ENCODE results near the gene TNIP1.

Gene TNIP1

GRCh38 chr5:151097061-151097460, 16.2 kb upstream of the TNIP1 start:
- H3K9me3 Mint-ChIP-seq, result no peaks in the 10 kb centered on the region
- no peaks in the 10 kb centered on the region for H3K27me3 Mint-ChIP-seq
- H3K27ac Mint-ChIP-seq, result peak overlapping the region; percentile 82
- peaks cover 45% of the 10 kb centered on the region for H3K36me3 Mint-ChIP-seq (ENCODE audit: low read depth)
- H3K4me3 Mint-ChIP-seq, result no peak overlapping the region
- peaks cover 76% of the 10 kb centered on the region for H3K4me1 Mint-ChIP-seq (ENCODE audit: low read depth)
- no peak for DNase-seq

- no peak for DNase-seq
- peak overlapping the region; percentile 86 for H3K27ac Mint-ChIP-seq
- H3K9me3 Mint-ChIP-seq, result no peaks in the 10 kb centered on the region
- H3K4me1 Mint-ChIP-seq (ENCODE audit: low read depth), result peaks cover 79% of the 10 kb centered on the region
- peaks cover 36% of the 10 kb centered on the region for H3K36me3 Mint-ChIP-seq (ENCODE audit: low read depth)
- H3K4me3 Mint-ChIP-seq, result no peak overlapping the region
- no peaks in the 10 kb centered on the region for H3K27me3 Mint-ChIP-seq
These were observed 15.2 kb upstream of the TNIP1 start for GRCh38 chr5:151096001-151096373.

- H3K27me3 Mint-ChIP-seq, result no peaks in the 10 kb centered on the region
- H3K36me3 Mint-ChIP-seq (ENCODE audit: low read depth), result peaks cover 31% of the 10 kb centered on the region
- peaks cover 78% of the 10 kb centered on the region for H3K4me1 Mint-ChIP-seq (ENCODE audit: low read depth)
- peak overlapping the region; percentile 86 for H3K27ac Mint-ChIP-seq
- DNase-seq, result no peak
- H3K4me3 Mint-ChIP-seq, result no peak overlapping the region
- no peaks in the 10 kb centered on the region for H3K9me3 Mint-ChIP-seq
These were observed 14.6 kb upstream of the TNIP1 start for GRCh38 chr5:151095341-151096000.

- no peaks in the 10 kb centered on the region for H3K27me3 Mint-ChIP-seq
- H3K4me1 Mint-ChIP-seq (ENCODE audit: low read depth), result peaks cover 73% of the 10 kb centered on the region
- peaks cover 24% of the 10 kb centered on the region for H3K36me3 Mint-ChIP-seq (ENCODE audit: low read depth)
- H3K4me3 Mint-ChIP-seq, result peak overlapping the region; percentile 37
- peak overlapping the region; percentile 93 for H3K27ac Mint-ChIP-seq
- DNase-seq, result no peak
- H3K9me3 Mint-ChIP-seq, result no peaks in the 10 kb centered on the region
These were observed 14.0 kb upstream of the TNIP1 start for GRCh38 chr5:151094852-151095245.

GRCh38 chr5:151094030-151094851, 13.4 kb upstream of the TNIP1 start:
- Mint-ChIP-seq H3K9me3 (no peaks in the 10 kb centered on the region), H3K27me3 (no peaks in the 10 kb centered on the region), H3K36me3 (ENCODE audit: low read depth) (peaks cover 18% of the 10 kb centered on the region), H3K4me3 (peak overlapping the region; percentile 59), H3K4me1 (ENCODE audit: low read depth) (peaks cover 67% of the 10 kb centered on the region), H3K27ac (peak overlapping the region; percentile 93)
- DNase-seq, result peak; percentile 72

- H3K27ac Mint-ChIP-seq, result peak overlapping the region; percentile 93
- no peak for DNase-seq
- H3K4me1 Mint-ChIP-seq (ENCODE audit: low read depth), result peaks cover 62% of the 10 kb centered on the region
- H3K36me3 Mint-ChIP-seq (ENCODE audit: low read depth), result peaks cover 12% of the 10 kb centered on the region
- H3K4me3 Mint-ChIP-seq, result peak overlapping the region; percentile 59
- H3K9me3 Mint-ChIP-seq, result no peaks in the 10 kb centered on the region
- H3K27me3 Mint-ChIP-seq, result no peaks in the 10 kb centered on the region
These were observed 12.6 kb upstream of the TNIP1 start for GRCh38 chr5:151093476-151093889.

GRCh38 chr5:151092762-151093161, 11.9 kb upstream of the TNIP1 start:
- no peaks in the 10 kb centered on the region for H3K9me3 Mint-ChIP-seq
- H3K27ac Mint-ChIP-seq, result peak overlapping the region; percentile 16
- peaks cover 12% of the 10 kb centered on the region for H3K36me3 Mint-ChIP-seq (ENCODE audit: low read depth)
- no peaks in the 10 kb centered on the region for H3K27me3 Mint-ChIP-seq
- no peak overlapping the region for H3K4me3 Mint-ChIP-seq
- DNase-seq, result no peak
- peaks cover 57% of the 10 kb centered on the region for H3K4me1 Mint-ChIP-seq (ENCODE audit: low read depth)

GRCh38 chr5:151089726-151090125, 8.9 kb upstream of the TNIP1 start:
- Mint-ChIP-seq H3K27ac (no peak overlapping the region), H3K9me3 (no peaks in the 10 kb centered on the region), H3K4me3 (no peak overlapping the region), H3K27me3 (no peaks in the 10 kb centered on the region), H3K36me3 (ENCODE audit: low read depth) (peaks cover 12% of the 10 kb centered on the region), H3K4me1 (ENCODE audit: low read depth) (peaks cover 59% of the 10 kb centered on the region)
- no peak for DNase-seq

GRCh38 chr5:151088986-151089385, 8.2 kb upstream of the TNIP1 start:
- H3K27me3 Mint-ChIP-seq, result no peaks in the 10 kb centered on the region
- peaks cover 14% of the 10 kb centered on the region for H3K36me3 Mint-ChIP-seq (ENCODE audit: low read depth)
- H3K9me3 Mint-ChIP-seq, result no peaks in the 10 kb centered on the region
- no peak for DNase-seq
- H3K4me1 Mint-ChIP-seq (ENCODE audit: low read depth), result peaks cover 58% of the 10 kb centered on the region
- H3K27ac Mint-ChIP-seq, result no peak overlapping the region
- H3K4me3 Mint-ChIP-seq, result no peak overlapping the region

- peaks cover 58% of the 10 kb centered on the region for H3K4me1 Mint-ChIP-seq (ENCODE audit: low read depth)
- H3K9me3 Mint-ChIP-seq, result no peaks in the 10 kb centered on the region
- peak overlapping the region; percentile 81 for H3K4me3 Mint-ChIP-seq
- peaks cover 22% of the 10 kb centered on the region for H3K36me3 Mint-ChIP-seq (ENCODE audit: low read depth)
- H3K27ac Mint-ChIP-seq, result peak overlapping the region; percentile 80
- no peak for DNase-seq
- H3K27me3 Mint-ChIP-seq, result no peaks in the 10 kb centered on the region
These were observed 6.7 kb upstream of the TNIP1 start for GRCh38 chr5:151087486-151087885.

GRCh38 chr5:151086905-151087360, 6.1 kb upstream of the TNIP1 start:
- peak overlapping the region; percentile 80 for H3K27ac Mint-ChIP-seq
- peak overlapping the region; percentile 81 for H3K4me3 Mint-ChIP-seq
- H3K4me1 Mint-ChIP-seq (ENCODE audit: low read depth), result peaks cover 63% of the 10 kb centered on the region
- peak; percentile 78 for DNase-seq
- peaks cover 22% of the 10 kb centered on the region for H3K36me3 Mint-ChIP-seq (ENCODE audit: low read depth)
- no peaks in the 10 kb centered on the region for H3K9me3 Mint-ChIP-seq
- H3K27me3 Mint-ChIP-seq, result no peaks in the 10 kb centered on the region

- Mint-ChIP-seq H3K36me3 (ENCODE audit: low read depth) (peaks cover 24% of the 10 kb centered on the region), H3K4me3 (peak overlapping the region; percentile 81), H3K27me3 (no peaks in the 10 kb centered on the region), H3K4me1 (ENCODE audit: low read depth) (peaks cover 64% of the 10 kb centered on the region), H3K27ac (peak overlapping the region; percentile 89), H3K9me3 (no peaks in the 10 kb centered on the region)
- DNase-seq, result no peak
These were observed 5.5 kb upstream of the TNIP1 start for GRCh38 chr5:151086192-151086869.

GRCh38 chr5:151085517-151086041, 4.7 kb upstream of the TNIP1 start:
- peaks cover 65% of the 10 kb centered on the region for H3K4me1 Mint-ChIP-seq (ENCODE audit: low read depth)
- peaks cover 27% of the 10 kb centered on the region for H3K36me3 Mint-ChIP-seq (ENCODE audit: low read depth)
- H3K27me3 Mint-ChIP-seq, result no peaks in the 10 kb centered on the region
- peak; percentile 58 for DNase-seq
- H3K4me3 Mint-ChIP-seq, result peak overlapping the region; percentile 81
- H3K9me3 Mint-ChIP-seq, result no peaks in the 10 kb centered on the region
- H3K27ac Mint-ChIP-seq, result peak overlapping the region; percentile 89

- no peaks in the 10 kb centered on the region for H3K27me3 Mint-ChIP-seq
- H3K27ac Mint-ChIP-seq, result peak overlapping the region; percentile 89
- H3K4me3 Mint-ChIP-seq, result peak overlapping the region; percentile 81
- H3K36me3 Mint-ChIP-seq (ENCODE audit: low read depth), result peaks cover 38% of the 10 kb centered on the region
- DNase-seq, result no peak
- no peaks in the 10 kb centered on the region for H3K9me3 Mint-ChIP-seq
- peaks cover 71% of the 10 kb centered on the region for H3K4me1 Mint-ChIP-seq (ENCODE audit: low read depth)
These were observed 3.5 kb upstream of the TNIP1 start for GRCh38 chr5:151084363-151084762.

Measured in activated T-cell treated with anti-CD3 and anti-CD28 coated beads, Interleukin-2, amount 50 U/mL, for 24 hours (primary cell).